NCI-H146 (cell line): ENCODE data around the gene MADCAM1.

Experiments used
- DNase-seq: peaks from one replicate; lab custom pipeline; 2025; lab: John Stamatoyannopoulos, UW

Gene MADCAM1

GRCh38 chr19:532561-533363, 36.5 kb downstream of the MADCAM1 start:
- DNase-seq, result peak; percentile 28

DNA sequence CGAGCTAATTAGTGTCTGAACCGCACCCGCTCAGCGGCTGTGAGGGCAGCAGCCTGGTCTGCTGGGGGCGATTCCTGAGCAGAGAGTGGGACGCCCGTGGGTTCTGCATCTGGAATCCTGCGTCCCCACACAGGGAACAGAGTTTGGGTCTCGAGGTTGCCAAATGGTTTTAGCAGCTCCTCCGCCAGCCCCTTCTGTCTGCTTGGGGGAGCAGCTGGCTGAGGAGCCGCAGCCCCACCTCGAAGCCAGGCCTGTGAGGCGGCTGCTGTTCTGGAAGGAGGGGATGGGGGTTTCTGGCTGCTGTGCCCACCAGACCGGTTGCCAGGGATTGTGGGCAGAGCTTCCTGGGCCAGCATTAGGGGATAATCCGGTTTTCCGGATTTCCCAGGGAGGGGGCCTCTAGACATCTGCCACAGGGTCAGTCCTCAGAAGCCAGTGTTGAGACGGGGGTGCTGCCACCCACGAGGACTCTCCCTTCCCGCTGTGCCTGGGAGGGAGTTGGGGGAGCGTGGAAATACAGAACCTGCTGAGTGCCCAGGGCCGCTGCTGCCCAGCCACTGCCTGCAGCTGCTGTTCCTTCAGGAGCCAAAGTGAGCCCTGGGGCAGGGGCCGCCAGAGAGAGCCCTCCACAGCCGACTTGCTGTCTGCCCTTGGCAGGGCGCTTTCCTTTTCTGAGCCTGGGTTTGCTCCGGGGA, 37.2 kb downstream of the MADCAM1 start:
- no peak for DNase-seq

DNA sequence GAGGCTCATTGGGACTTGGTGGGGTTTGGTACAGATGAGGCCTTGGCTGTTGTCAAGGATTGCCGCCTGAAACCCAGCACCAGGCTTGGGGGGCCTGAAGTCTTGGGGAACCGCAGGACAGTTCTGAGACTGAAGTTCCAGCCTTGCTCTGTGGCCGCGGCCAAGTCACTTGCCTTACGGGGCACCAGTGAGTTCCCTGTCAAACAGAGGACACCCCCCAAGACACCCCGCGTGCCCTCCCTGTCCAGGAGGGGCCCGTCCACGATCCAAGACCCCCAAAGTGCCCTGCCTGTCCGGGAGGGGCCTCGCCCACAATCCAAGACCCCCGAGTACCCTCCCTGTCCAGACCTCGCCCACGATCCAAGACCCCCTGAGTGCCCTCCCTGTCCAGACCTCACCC, 37.8 kb downstream of the MADCAM1 start:
- no peak for DNase-seq

DNA sequence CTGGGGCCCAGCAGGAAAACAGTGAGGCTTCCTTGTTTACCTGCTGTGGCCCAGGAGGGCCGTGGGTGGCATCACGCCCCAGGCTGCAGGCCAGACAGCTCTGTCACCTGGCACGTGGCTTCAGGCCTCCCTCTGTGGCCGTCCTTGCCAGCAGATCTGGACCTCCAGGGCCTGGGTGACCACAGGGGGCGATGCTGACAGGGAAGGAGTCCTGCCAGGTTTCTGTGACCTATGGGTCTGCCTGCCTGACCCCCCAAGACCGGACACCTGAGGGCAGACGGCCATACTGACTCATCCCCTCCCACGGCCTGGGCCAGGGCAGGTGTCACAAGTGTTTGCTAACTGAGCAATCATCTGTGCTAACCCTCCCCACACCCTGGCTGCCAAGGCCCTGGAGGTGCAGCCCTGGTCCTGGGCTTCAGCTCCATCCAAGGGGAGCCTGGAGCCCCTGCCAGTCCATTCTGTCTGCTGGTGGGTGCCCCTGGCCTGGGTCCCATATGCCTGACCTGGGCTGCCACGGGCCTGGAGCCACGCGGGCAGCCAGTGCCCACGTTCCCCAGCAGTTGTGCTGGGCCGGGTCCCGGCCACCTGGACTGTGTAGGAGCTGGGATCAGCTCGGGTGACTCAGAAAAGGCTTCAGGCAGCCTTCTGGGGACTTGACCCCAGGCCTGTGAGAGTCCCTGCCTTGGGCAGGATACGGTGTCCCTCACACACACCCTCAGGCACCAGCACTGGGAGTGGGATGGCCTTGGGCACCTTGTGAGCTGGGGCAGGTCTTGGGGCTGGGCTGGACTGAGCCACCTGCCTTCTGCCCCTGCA, 38.9 kb downstream of the MADCAM1 start:
- no peak for DNase-seq

DNA sequence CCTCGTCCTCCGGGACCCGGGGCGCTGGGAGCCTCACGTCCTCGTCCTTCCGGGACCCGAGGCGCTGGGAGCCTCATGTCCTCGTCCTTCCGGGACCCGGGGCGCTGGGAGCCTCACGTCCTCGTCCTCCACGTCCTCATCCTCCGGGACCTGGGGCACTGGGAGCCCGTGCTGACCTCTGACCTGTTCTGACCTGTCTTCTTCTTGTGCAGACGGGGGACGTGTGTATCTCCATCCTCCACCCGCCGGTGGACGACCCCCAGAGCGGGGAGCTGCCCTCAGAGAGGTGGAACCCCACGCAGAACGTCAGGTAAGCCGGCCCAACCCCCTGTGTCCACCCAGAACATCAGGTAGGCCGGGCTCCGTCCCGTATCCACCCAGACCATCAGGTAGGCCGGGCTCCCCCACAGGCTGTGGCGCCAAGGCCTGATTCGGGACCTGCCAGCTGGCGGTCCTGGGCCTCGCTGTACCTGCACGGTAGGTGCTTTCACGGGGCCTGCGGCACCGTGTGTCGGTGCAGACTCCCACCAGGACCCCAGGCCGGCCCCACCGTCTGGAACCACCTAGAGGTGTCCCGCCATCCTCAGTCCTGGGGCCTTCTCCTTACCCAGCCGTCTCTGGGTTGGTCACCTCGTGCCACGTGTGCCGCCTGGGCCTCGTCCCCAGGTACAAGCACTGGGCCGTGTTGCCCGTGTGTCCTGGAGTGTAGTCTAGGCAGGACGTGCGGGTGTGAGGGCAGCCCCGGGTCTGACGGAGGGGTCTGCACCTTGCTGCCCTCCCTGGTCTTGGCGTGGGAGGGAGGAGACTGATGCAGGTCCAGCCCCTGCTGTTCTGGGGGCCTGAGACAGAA, 40.0 kb downstream of the MADCAM1 start:
- no peak for DNase-seq

DNA sequence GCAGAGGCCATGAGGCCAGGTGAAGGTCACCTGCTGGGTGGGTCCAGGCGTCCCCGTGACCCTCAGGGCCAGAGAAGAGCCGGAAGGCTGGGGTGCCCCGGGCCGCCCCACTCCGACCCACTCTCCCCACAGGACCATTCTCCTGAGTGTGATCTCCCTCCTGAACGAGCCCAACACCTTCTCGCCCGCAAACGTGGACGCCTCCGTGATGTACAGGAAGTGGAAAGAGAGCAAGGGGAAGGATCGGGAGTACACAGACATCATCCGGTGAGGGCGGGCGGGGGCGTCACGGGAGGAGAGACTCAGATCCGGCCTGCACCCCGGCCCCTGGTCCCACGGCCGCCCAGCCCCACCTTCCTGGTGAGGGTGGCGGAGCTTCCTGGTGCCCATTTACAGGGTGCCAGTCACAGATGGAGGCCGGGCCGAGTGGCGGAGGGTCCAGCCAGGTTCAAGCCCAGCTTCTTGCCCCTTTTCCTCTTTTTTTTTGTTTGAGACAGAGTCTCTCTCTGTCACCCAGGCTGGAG, 40.7 kb downstream of the MADCAM1 start:
- no peak for DNase-seq

DNA sequence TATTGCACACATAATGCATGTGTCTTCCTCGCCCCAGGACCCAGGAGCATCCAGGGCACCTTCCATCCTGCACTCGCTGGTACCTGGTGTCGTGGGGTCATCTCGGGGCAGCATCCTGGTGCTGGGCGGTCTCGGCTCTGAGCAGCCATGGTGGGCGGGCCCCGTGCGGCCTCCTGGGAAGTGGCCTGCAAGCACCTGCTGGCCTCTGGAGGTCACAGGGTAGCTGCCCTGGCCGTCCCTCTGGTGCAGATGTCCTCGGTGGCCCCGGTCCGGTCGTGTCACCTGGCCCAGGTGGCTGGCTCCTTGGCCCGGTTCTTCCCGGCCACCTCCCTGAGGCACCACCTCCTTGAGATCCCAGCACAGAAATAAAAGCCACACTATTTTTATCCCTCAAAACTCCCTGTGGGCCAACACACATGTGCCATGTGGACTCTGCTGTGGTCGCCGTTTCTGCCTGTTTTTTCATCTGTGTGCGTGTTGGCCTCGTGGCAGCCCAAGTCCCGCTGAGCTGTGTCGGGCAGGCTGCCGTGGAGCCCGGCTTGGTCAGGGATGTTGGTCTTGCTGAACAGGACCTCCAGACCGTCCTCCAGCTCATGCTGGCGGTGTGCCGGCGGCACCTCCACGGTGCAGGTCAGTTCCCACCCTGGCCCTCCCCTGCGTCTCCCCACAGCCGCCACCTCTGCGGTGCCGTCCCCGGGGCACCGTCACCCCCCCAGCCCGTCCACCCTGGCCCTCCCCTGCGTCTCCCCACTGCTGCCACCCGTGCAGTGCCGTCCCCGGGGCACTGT, 42.5 kb downstream of the MADCAM1 start:
- DNase-seq, result no peak

DNA sequence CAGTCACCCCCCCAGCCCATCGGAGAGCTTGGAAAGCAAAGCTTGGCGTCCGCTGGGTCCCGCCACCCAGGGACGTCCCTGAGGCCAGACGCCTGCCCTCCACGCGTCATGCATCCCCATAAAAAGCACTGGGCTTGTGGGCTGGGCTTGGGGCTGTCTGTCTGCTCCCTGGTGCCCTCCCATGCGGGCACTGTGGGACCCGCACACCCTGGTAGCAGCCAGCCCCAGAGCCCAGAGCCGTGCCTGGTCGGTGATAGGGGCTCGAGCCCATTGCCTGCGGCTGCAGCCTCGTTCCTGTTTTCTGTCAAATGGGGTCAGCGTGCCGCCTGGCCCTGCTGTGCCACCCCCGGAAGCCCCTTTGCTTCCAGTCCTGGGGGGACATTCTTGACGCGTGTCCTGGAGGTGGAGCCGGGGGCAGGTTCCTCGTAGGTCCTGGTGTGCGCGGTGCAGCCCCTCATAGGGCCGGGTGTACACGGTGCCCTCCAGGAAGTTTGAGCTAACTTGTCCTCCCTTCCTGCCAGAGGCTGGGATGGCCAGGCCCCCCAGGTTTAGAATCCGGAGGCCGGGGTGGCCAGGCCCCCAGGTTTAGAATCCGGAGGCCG, 43.2 kb downstream of the MADCAM1 start:
- DNase-seq, result no peak

DNA sequence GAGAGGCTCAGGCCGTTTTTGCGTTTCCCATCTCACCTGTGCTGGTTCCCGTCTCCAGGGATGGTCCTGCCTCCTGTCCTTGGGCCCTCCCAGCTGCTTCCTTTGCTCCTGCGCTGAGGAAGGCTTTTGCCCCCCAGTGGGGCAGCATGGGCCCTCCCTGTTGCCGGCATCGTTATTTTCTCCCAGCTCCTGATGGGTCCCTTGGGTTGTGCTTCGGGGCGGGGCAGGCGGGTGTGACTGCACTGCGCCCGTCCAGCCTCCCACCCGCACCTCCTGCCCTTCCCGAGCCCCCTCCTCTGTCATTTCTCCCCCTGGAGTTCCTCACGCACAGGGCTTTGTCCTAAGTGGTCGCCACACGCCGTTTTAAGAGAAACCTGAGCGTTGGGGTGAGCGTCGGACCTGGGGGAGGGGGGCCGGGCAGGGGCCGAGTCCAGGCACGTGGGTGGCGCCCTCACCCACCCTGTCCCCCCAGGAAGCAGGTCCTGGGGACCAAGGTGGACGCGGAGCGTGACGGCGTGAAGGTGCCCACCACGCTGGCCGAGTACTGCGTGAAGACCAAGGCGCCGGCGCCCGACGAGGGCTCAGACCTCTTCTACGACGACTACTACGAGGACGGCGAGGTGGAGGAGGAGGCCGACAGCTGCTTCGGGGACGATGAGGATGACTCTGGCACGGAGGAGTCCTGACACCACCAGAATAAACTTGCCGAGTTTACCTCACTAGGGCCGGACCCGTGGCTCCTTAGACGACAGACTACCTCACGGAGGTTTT, 44.8 kb downstream of the MADCAM1 start:
- no peak for DNase-seq

- DNase-seq, result no peak
Measured at GRCh38 chr19:541699-542098, 45.4 kb downstream of the MADCAM1 start.

DNA sequence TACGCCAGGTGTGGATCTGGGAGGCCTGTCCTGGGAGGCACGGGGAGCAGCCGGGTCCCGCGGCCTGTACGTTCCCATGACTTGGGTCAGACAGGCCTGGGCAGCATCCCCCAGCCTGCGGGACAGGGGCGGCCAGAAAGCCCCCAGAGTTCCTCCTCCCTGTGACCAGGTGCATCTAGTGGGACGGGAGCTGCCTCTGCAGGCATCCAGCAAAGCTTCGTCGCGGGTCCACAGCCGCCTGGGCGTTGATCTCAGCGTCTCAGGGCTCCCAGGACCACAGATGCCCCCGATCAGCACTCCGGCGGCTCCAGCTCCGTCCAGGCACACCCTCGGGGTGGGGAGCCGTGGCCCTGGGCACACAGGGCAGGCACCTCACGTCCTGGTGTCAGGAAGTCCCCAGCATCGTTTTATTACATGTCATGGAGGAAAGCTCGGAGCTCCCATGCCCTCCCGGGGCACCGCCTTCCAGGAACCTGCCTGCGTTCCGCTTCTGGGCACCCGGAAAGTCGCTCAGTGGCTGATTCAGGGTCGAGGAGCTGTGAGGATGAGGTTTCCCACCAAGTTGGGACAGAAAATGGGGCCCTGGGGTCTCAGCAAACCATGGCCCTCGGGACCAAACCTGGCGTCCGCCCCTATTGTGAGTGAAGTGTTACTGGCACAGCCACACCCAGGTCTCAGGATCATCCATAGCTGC, 46.0 kb downstream of the MADCAM1 start:
- no peak for DNase-seq

- DNase-seq, result no peak
Measured at GRCh38 chr19:543910-544608, 47.8 kb downstream of the MADCAM1 start, which contains the start of gene GZMM. Gene GZMM (plus strand): TSS chr19:544053. CDS start chr19:544072, 19 bp downstream.

- DNase-seq, result no peak
Measured at GRCh38 chr19:547117-547516, 50.8 kb downstream of the MADCAM1 start.

DNA sequence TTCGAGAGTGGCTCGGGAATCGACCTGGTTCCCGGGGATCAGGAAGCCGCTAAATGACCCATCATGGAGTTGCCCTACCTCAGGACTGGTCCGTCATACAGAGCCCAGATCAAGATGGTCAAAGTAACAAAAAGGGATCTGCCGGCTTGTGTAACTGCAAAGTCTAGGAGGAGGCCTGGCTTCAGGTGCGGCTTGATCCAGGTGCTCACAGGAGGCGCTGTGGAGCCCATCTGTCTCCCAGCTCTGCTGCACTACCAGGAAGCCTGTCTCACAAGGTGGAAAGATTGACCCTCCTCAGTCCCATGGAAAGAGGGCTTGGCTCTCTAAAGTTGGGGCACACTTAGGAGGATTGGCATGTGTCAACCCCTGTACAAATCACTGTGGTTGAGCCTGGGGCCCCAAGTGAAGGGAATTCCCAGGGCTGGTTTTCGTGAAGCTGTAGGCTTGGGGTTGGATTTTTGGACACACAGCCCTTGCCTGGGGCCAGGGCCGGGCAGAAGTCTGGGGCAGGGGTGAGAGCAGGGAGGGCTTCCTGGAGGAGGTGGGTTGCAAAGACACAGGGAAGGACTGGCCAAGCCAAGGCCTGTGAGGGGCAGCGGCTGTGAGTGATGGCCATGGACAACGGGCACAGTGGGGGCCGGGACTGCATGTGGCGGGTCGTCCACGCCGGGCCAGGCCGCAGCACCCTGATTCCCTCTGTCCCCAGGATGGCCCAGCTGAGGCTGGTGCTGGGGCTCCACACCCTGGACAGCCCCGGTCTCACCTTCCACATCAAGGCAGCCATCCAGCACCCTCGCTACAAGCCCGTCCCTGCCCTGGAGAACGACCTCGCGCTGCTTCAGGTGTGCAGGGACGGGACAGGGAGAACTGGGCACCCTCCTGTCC, 51.8 kb downstream of the MADCAM1 start:
- no peak for DNase-seq

GRCh38 chr19:548886-549830, 52.9 kb downstream of the MADCAM1 start:
- DNase-seq, result peak; percentile 29

GRCh38 chr19:554817-555216, 58.5 kb downstream of the MADCAM1 start:
- DNase-seq, result no peak
